Ishikawa (cell line): ENCODE data around the gene RNF224.

Source experiments
- CEBPB ChIP-seq: IDR thresholded peaks from 2 replicates; pipeline ENCODE4 v1.6.1; 2012
- CREB1 ChIP-seq: IDR thresholded peaks from 2 replicates; pipeline ENCODE4 v1.6.1; 2012; ENCODE audit warnings: low read depth
- EGR1 ChIP-seq: IDR thresholded peaks from 2 replicates; pipeline ENCODE4 v1.6.1; 2012
- EP300 ChIP-seq: IDR thresholded peaks from 2 replicates; pipeline ENCODE4 v1.6.1; 2012; ENCODE audit warnings: borderline replicate concordance
- FOXM1 ChIP-seq: IDR thresholded peaks from 2 replicates; pipeline ENCODE4 v1.6.1; 2012; ENCODE audit warnings: low read depth, borderline replicate concordance
- MAX ChIP-seq: IDR thresholded peaks from 2 replicates; pipeline ENCODE4 v1.6.1; 2012
- NFIC ChIP-seq: IDR thresholded peaks from 2 replicates; pipeline ENCODE4 v1.6.1; 2012
- RAD21 ChIP-seq: IDR thresholded peaks from 2 replicates; pipeline ENCODE4 v1.6.1; 2012; ENCODE audit warnings: low read depth
- REST ChIP-seq: IDR thresholded peaks from 2 replicates; pipeline ENCODE4 v1.6.1; 2012; ENCODE audit warnings: low read depth, mild to moderate bottlenecking
- TAF1 ChIP-seq: IDR thresholded peaks from 2 replicates; pipeline ENCODE4 v1.6.1; 2012; ENCODE audit warnings: low read depth, mild to moderate bottlenecking
- TCF12 ChIP-seq: IDR thresholded peaks from 2 replicates; pipeline ENCODE4 v1.6.1; 2012; ENCODE audit warnings: low read depth
- TEAD4 ChIP-seq: IDR thresholded peaks from 2 replicates; pipeline ENCODE4 v1.6.1; 2012
- USF1 ChIP-seq: IDR thresholded peaks from 2 replicates; pipeline ENCODE4 v1.6.1; 2012
- YY1 ChIP-seq: IDR thresholded peaks from 2 replicates; pipeline ENCODE4 v1.6.1; 2012; ENCODE audit warnings: low read depth
- ZBTB7A ChIP-seq: IDR thresholded peaks from 2 replicates; pipeline ENCODE4 v1.6.1; 2012; ENCODE audit warnings: low read depth

Gene RNF224

GRCh38 chr9:137198051-137198901 is 29.0 kb upstream of the RNF224 start:
- TF ChIP-seq TEAD4, result peak; percentile 79
- TF ChIP-seq TCF12, result peak; percentile 82
- TF ChIP-seq ZBTB7A, result no peak; the same call in 1 of the 2 replicates
- 0 out of 2 replicates have a peak, but pooled peaks have one; percentile 17 for TF ChIP-seq MAX
- peak; percentile 60 for TF ChIP-seq NFIC
- TF ChIP-seq YY1, result no peak
- TF ChIP-seq USF1, result peak; percentile 83

- no peak for TF ChIP-seq USF1
- no peak for TF ChIP-seq CREB1
- no peak for TF ChIP-seq YY1
Measured at GRCh38 chr9:137198902-137199283, 28.4 kb upstream of the RNF224 start.

DNA sequence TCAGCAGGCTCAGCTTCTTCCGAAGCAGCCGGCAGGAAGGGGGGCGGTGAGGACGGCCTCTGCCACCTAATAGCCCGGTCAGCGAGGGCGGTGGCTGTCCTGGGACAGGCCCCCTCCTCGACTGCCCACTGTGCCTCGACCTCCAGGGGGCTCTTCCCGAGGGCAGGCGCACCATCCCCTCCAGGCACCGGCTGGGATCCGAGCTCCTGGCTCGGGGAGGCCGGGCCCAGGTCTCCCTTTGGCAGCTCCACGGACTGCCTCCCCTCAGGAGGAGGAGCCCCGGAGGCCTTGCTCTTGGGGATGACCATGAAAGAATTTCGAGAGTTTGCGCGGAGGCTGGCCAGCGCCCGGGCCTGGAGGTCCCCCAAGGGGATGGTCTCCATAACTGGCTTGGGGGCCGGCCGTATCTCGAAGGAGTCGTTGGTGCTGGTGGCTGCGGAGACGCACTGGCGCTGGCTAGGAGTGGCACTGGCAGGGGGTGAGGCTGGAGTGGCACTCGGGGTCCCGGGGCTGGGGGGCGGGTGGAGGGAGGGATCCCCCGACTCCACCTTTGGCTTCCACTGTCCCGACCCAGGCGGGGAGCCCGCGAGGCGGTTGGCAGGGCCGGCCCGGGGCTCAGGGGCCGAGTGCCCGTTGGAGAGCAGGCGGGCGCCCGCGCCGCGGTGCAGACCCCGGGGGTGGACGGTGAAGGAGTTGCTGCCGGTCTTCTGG is 27.7 kb upstream of the RNF224 start:
- TF ChIP-seq ZBTB7A, result no peak
- TF ChIP-seq TEAD4, result no peak
- no peak for TF ChIP-seq YY1
- TF ChIP-seq FOXM1, result no peak
- no peak for TF ChIP-seq MAX
- TF ChIP-seq CREB1, result no peak
- no peak for TF ChIP-seq TAF1
- no peak for TF ChIP-seq CEBPB
- no peak for TF ChIP-seq RAD21
- no peak for TF ChIP-seq REST
- TF ChIP-seq EP300, result no peak
- TF ChIP-seq NFIC, result no peak
- TF ChIP-seq TCF12, result no peak

GRCh38 chr9:137200311-137201204 is 26.7 kb upstream of the RNF224 start, which contains the start of gene TPRN:
Gene TPRN (minus strand): TSS chr9:137200741. CDS start chr9:137200711, 30 bp downstream.
- 0 out of 2 replicates have a peak, but pooled peaks have one; percentile 10 for TF ChIP-seq EP300
- TF ChIP-seq MAX, result peak; percentile 45
- TF ChIP-seq ZBTB7A, result peak; percentile 96
- no peak for TF ChIP-seq REST
- 0 out of 2 replicates have a peak, but pooled peaks have one; percentile 38 for TF ChIP-seq YY1
- 0 out of 2 replicates have a peak, but pooled peaks have one; percentile 10 for TF ChIP-seq USF1
- no peak for TF ChIP-seq EGR1
- peak; percentile 79; the same call in 1 of the 2 replicates for TF ChIP-seq TAF1
